Middle frontal gyrus (tissue), 1 donor: Measurements from ENCODE around the gene APBA2.
"Not testable (repeated sequence)": the region's sequence is repeated elsewhere in the genome, so short reads cannot be mapped to it uniquely, and the experiment has no call there.

Source experiments
- DNase-seq: peaks from one replicate; pipeline ENCODE4 v3.0.0-alpha.2; 2015; ENCODE audit warnings: low spot score; ENCODE audit errors: extremely low spot score

Gene APBA2

GRCh38 chr15:28995705-28996104 lies 109.9 kb downstream of the APBA2 start:
- no peak for DNase-seq

DNA sequence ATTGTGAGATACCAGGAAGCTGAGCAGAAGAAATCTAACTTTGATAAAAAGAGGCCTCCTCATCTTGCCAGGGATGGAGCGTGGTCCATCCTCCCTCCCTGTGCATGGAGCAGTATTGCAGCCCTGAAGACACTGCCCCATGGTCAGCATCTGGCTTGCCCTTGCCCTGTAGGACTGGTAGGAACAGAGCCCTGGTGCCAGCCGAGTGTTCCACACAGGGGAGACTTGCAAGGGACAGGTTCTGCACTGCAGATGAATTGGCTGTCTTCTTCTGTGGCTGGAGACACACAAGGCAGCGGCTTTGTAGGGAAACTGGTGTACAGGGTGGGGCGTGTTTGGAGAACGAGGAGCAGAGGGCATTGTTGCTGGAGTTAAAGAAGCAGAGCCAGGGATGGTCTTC lies 110.5 kb downstream of the APBA2 start:
- no peak for DNase-seq

DNA sequence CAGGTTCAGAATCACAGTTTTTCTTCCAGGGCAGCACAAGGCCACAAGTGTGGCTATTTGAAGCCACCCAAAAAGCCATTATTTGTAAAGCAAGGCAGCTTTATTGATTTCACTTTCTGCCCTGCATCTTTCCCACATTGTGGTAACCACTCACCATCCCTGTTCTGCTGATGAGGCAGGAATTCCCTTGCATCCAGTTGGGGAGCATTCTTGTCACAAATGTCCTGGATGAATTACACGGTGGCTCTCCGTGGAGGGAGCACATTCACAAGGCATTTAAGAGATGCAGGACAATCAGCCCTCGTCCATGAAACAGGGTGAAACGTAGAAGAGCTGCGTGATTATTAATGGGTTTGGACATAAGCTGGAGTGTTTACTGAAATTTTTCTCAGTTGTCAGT lies 111.2 kb downstream of the APBA2 start:
- DNase-seq, result no peak

DNA sequence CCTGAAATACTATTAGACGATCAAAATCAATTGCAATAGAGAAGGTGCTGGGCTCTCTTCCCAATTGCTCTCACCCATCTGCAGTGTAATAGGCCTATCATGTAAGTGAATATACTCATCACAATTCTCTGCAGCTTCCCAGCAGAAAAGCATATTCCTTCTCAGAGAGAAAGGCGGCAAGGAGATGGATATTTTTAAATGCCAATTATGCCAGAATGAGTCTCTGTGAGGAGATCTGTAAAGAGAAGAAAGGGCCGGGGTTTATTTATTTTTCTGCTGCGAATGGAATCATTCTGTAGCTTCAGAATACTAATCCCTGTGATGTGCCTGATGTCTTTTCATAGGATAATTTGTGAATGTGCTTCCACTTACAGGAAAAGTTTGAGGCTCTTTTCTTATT lies 112.0 kb downstream of the APBA2 start:
- no peak for DNase-seq

DNA sequence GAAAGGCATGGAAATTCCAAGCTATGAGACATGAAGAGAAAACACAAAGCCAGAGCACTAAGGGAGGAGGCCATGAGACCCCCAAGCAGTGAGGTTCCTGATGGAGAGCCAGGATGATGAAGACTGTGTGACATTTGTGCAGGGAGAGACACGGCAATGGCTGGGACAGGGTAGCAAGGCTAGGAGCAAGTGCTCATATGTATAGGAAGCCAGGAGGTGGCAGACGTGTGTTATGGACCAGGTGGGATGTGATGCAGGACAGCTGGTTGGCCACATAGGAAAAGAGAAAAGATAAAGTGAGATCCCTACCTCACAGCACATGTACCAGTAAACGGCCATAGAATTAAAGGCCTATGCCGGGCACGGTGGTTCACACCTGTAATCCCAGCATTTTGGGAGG lies 112.7 kb downstream of the APBA2 start:
- DNase-seq, result no peak

DNA sequence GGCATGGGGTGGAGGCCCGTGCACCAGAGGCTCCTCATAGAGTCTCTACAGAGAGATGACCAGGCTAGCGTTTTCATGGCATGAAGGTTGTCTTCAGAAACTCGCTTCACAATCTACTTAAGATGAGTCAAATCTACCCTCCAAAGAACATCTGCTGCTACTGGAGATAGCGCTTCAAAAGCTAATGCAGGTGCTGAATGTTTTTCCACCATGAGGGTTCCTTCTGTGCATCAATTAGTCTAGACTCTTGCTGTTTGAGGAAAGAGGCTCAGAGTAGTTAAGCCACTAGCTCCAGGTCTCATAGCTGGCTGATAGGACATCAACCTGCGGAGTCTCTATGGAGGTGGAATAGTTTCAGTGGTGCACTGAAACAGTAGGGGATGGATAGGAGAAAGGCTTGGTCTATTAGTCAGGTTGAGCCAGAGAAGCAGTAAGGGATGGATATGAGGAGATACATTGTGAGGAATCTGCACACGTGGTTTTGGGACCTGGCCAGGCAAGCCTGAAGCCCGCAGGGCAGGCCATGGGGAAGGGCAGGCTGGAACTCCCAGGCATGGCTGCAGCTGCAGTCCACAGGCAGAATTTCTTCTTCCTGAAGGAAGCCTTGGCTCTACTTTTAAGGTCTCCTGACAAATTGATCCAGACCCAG lies 117.5 kb downstream of the APBA2 start:
- DNase-seq, result no peak

DNA sequence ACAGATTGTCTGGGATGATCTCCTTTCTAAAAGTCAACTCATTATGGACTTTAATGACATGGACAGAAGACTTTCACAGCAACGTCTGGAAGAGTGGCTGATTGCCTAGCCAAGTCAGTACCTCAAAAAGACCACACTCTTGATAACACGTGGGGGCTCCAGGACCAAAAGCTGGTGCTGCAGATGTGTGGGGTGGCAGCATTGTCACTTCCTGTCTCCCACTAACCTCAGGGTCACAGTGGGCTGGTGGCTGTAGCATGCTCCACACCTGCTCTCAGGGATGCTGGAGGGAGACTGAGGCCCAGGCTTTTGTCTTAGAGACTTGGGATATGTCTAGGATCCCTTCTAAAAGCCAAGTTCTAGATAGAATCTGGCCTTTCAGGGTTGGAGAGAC lies 118.1 kb downstream of the APBA2 start:
- DNase-seq, result no peak

DNA sequence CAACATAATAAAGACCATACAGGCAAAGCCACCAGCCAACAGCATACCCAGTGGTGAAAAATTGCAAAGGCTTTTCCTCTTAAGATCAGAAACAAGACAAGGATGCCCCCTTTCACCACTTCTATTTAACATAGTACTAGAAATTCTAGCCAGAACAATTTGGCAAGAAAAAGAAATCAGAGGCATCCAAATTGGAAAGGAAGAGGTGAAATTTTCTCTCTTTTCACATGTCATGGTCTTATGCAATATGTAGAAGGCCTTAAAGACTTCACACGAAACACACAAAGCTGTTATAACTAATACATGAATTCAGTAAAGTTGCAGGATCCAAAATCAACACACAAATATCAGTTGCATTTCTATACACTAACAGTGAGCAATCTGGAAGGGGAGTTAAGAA lies 120.2 kb downstream of the APBA2 start:
- no peak for DNase-seq

- no peak for DNase-seq
Measured at GRCh38 chr15:29008846-29009245, 123.1 kb downstream of the APBA2 start.

DNA sequence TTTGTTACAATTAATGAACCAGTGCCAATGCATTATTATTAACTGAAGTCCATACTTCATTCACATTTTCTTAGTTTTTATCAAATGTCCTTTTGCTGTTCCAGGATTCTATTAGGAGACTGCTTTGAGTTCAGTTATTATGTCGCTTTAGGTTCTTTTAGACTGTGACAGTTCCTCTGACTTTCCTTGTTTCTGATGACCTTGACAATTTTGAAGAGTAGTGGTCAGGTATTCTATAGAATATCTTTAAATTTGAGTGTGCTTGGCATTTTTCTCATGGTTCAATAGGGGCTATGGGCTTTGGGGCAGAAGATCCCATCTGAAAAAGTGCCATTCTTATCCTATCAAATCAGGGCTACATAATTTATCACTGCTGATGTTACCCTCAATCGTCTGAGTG lies 126.3 kb downstream of the APBA2 start:
- DNase-seq, result no peak

DNA sequence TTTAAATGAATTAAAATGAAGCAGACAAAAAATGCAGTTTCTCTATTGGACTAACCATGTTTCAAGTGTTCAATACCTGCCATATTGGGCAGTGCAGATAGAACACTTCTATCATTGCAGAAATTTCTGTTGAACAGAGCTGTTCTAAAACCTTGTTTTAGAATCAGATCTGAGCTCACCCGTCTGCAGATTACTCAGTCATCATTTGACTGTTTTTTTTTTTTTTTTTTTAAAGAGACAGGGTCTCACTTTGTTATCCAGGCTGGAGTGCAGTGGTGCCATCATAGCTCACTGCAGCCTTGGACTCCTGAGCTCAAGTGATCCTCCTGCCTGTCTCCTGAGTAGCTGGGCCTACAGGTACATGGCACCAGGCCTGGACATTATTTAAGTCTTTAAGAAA lies 128.7 kb downstream of the APBA2 start:
- no peak for DNase-seq

DNA sequence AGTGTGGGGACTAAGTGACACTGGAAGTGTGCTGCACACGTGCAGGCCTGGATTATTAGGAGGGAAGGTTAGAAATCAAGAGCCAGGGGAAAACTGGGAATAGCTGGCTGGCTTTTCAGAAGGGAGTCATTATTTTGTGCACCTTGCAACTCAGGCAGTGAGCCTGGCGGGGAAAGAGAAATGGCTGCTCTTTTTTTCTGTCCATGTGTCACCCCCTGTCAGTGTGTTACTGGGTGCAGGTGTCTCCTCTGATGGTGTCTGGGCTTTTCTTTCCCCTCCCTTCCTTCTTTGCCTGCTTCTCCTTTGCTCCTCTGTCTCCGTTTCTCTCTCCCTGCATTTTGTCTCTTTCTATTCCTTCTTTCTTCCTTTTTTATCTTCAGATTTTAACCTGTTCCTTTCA lies 130.7 kb downstream of the APBA2 start:
- DNase-seq, result no peak

DNA sequence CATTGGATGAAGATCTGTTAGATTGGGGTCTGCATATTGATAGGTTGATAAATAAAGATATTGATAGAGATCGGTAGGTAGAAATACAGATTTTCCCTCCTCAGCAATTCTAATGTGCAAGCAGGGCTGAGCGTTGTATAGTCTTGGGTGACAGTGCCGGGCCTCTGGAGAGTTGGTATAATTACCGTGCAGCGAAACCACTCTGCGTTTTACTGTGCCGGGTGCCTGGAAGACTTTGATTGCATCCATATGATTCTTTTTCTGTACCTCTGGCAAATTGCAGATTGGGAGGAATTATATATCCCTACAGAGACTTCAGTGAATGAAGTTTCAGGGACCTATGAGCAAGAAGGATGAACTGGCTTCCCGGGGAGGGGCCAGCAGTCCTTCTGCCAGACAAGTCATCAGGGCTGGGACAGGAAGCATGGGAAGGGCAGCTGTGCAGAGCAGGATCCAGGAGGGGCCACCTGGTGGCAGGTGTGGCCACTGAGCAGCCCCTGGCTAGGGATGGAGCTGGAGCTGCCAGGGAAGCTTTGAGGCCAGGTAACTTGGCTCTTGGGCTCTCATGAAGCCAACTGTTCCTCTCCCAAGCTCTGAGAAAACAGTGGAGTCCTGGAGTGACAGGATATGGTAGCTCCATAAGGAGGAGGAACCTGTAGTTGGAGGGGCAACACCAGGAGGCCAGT lies 132.5 kb downstream of the APBA2 start:
- no peak for DNase-seq

- DNase-seq, result no peak
Measured at GRCh38 chr15:29018995-29019976, 133.5 kb downstream of the APBA2 start.

- DNase-seq, result peak; percentile 56
Measured at GRCh38 chr15:29021857-29022256, 136.1 kb downstream of the APBA2 start.

- DNase-seq, result no peak
Measured at GRCh38 chr15:29024662-29025061, 138.9 kb downstream of the APBA2 start.

- not testable (repeated sequence) for DNase-seq
Measured at GRCh38 chr15:29025411-29025810, 139.6 kb downstream of the APBA2 start.

DNA sequence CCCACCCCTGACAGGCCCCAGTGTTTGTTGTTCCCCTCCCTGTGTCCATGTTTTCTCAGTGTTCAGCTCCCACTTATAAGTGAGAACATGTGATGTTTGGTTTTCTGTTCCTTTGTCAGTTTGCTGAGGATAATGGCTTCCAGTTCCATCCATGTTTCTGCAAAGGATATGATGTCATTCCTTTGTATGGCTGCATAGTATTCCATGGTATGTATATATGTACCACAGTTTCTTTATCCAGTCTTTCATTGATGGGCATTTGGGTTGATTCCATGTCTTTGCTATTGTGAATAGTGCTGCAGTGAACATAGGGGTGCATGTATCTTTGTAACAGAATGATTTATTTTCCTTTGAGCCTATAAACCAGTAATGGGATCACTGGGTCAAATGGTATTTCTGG lies 142.4 kb downstream of the APBA2 start:
- DNase-seq, result not testable (repeated sequence)

DNA sequence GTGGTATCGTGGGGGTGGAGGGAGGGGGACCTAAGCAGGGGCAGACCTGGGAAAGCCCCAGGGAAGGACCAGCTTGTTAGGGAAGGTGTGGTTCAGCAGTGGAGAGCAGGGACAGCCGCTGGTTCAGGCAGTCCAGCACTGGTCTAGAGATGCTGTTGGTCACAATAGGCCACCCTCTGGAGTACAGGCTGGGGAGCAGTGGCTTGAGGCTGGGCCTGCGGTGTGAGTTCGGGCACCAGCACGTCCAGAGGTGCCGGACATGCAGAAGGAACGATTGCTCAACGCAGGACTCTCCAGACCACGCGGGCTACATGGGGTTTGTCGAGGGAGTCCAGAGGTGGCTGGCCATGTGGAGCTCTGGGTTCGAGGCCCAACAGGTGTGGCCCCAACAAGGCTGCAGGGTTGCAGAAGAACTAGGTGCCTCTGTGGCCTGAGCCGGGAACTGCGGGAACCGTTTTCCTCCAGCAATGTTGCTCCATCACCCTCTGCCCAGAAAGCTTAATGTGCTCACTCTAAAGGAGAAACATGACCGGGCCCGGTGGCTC lies 143.9 kb downstream of the APBA2 start:
- DNase-seq, result no peak

GRCh38 chr15:29031502-29032228 lies 145.9 kb downstream of the APBA2 start:
- DNase-seq, result no peak

- DNase-seq, result no peak
Measured at GRCh38 chr15:29032229-29032625, 146.5 kb downstream of the APBA2 start.
